Transverse colon (tissue), 4 donors: ENCODE measurements around the gene CPXM2. TPM values are rescaled to one million over a fixed set of nuclear protein-coding genes. Genes with fewer than 3 reads are reported as not detected.

Experiments
- DNase-seq: peaks from one replicate; pipeline ENCODE4 v3.0.0-alpha.2; 2019
- H3K27ac ChIP-seq, 4 donors: fragments of 200-600 bp; sonication (generic); 2 replicates each; pipeline ENCODE4 v1.5.1; 2016 to 2018; ENCODE audit warnings: inconsistent platforms in 4 of 4
- H3K27me3 ChIP-seq: fragments of 200-600 bp; sonication (generic); 2 replicates; pipeline ENCODE4 v1.5.1; 2017; ENCODE audit warnings: inconsistent platforms
- H3K36me3 ChIP-seq, 4 donors: fragments of 200-600 bp; sonication (generic); 2 replicates each; pipeline ENCODE4 v1.5.1; 2017 to 2019; ENCODE audit warnings: inconsistent platforms in 4 of 4
- H3K4me1 ChIP-seq, 4 donors: fragments of 200-600 bp; sonication (generic); 2 replicates each; pipeline ENCODE4 v1.5.1; 2017 to 2020; ENCODE audit warnings: inconsistent platforms in 4 of 4
- H3K4me3 ChIP-seq, 4 donors: fragments of 200-600 bp; sonication (generic); 1 replicate in 1 of 4; 2 replicates in 3 of 4; pipeline versions ENCODE4 v1.5.1 to v1.6.1; 2017 to 2019; ENCODE audit warnings: inconsistent platforms in 4 of 4
- H3K9me3 ChIP-seq, 2 donors: fragments of 200-600 bp; sonication (generic); 2 replicates each; pipeline ENCODE4 v1.5.1; 2017 to 2019; ENCODE audit warnings: inconsistent platforms in 2 of 2
- EP300 ChIP-seq: sonication (generic); formaldehyde crosslinking; IDR thresholded peaks from one replicate; pipeline ENCODE4 v1.6.1; 2017; ENCODE audit warnings: antibody characterized with exemption, low read depth
- POLR2A ChIP-seq: fragments of 450-650 bp; IDR thresholded peaks from one replicate; pipeline ENCODE4 v1.6.1; 2016; ENCODE audit warnings: antibody characterized with exemption, mild to moderate bottlenecking, moderate library complexity
- POLR2AphosphoS5 ChIP-seq, 3 donors: sonication (generic); formaldehyde crosslinking; IDR thresholded peaks; one replicate each; pipeline ENCODE4 v1.6.1; 2016; ENCODE audit warnings: antibody characterized with exemption in 3 of 3
- WGBS, 2 donors: methylation state at CpG; one replicate each; pipeline ENCODE4 v1.1.5; 2018; ENCODE audit warnings: low coverage in 1 of 2; 5-methylcytosine and 5-hydroxymethylcytosine counted together
- in situ Hi-C, 4 donors: fragments of 200-750 bp; cut with MboI; loops; one replicate each; pipeline versions ENCODE4 v1.15.0 to v1.15.1; 2017; ENCODE audit warnings: low sequenced_read_pairs in 3 of 4, low pct_ligation_motif_present in 1 of 4, low pct_unique_long_range_greater_than_20kb in 1 of 4
- intact Hi-C: fragments of 100-400 bp; cut with DNase I; formaldehyde crosslinking; loops from one replicate; pipeline ENCODE4 v1.15.1; 2023; ENCODE audit warnings: low total_unique reads
- total RNA-seq, 4 donors: library from RNA; depleted of rRNA; stranded (reverse); fragments of >200 nt; gene quantifications; one replicate each; pipeline ENCODE4 v1.1.0, GENCODE V29; 2016
- TF ChIP-seq, protein P1 (sequence below), 5 experiments: fragments of 200-600 bp in 3 of 5; fragments of 450-650 bp in 2 of 5; sonication (generic) in 3 of 5; IDR thresholded peaks; 1 replicate in 2 of 5; 2 replicates in 3 of 5; pipeline ENCODE4 v1.5.1; 2016 to 2017; ENCODE audit warnings: antibody characterized with exemption in 5 of 5, inconsistent platforms in 3 of 5, mild to moderate bottlenecking in 2 of 5, moderate library complexity in 1 of 5

The CPXM2 gene
- total RNA-seq, 4 donors from 2014 or later, result 7.8 to 19.1 (median 13.0) TPM

GRCh38 chr10:123784216-123784615 lies 107.4 kb downstream of the CPXM2 start:
- in situ Hi-C loops, result no loop called here
- no peaks in the 10 kb centered on the region for H3K4me1 ChIP-seq
- H3K36me3 ChIP-seq, result no peaks in the 10 kb centered on the region
- 82 to 100% methylated on average over 1 to 3 of the region's 3 CpGs for WGBS, 2 donors
- H3K27ac ChIP-seq, result no peak overlapping the region
- TF ChIP-seq POLR2A (no peak), EP300 (no peak)
- H3K27me3 ChIP-seq, result no peaks in the 10 kb centered on the region
- DNase-seq, result no peak
- peaks cover 0 to 4% of the 10 kb centered on the region in 2 donors for H3K9me3 ChIP-seq
- no peak overlapping the region for H3K4me3 ChIP-seq
- intact Hi-C loops, result no loop called here

DNA sequence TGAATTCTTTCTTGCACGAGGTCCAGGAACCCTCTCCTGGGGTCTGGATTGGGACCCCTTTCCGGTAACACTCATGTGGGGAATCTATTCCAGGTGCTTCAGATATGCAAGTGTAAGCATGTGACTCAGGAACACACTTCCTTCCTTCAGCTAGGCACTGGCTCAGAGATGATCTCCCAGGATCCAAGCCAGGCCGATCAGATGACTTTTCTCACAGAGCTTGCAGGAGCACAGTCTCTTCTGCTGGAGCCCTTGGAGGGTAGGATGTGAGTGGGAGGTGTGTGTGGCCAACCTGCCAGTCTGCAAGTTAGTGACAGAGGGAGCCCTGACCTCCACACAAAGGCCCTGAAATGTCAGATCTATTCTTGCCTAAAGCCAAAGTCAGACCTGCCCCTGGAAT lies 108.3 kb downstream of the CPXM2 start:
- no peaks in the 10 kb centered on the region for H3K27me3 ChIP-seq
- no peak overlapping the region for H3K4me3 ChIP-seq
- H3K36me3 ChIP-seq, result no peaks in the 10 kb centered on the region
- TF ChIP-seq, protein P1, sequence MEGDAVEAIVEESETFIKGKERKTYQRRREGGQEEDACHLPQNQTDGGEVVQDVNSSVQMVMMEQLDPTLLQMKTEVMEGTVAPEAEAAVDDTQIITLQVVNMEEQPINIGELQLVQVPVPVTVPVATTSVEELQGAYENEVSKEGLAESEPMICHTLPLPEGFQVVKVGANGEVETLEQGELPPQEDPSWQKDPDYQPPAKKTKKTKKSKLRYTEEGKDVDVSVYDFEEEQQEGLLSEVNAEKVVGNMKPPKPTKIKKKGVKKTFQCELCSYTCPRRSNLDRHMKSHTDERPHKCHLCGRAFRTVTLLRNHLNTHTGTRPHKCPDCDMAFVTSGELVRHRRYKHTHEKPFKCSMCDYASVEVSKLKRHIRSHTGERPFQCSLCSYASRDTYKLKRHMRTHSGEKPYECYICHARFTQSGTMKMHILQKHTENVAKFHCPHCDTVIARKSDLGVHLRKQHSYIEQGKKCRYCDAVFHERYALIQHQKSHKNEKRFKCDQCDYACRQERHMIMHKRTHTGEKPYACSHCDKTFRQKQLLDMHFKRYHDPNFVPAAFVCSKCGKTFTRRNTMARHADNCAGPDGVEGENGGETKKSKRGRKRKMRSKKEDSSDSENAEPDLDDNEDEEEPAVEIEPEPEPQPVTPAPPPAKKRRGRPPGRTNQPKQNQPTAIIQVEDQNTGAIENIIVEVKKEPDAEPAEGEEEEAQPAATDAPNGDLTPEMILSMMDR (IDR thresholded peaks at IDR 0.05), result no peak
- TF ChIP-seq POLR2A (no peak), POLR2AphosphoS5 (IDR thresholded peaks at IDR 0.05) (no peak), EP300 (no peak)
- H3K4me1 ChIP-seq, result no peaks in the 10 kb centered on the region
- in situ Hi-C loops (no loop called here), intact Hi-C loops (no loop called here)
- WGBS, 2 donors, result 63 to 83% methylated on average over 1 to 3 of the region's 3 CpGs
- no peaks in the 10 kb centered on the region for H3K9me3 ChIP-seq
- DNase-seq, result no peak
- no peak overlapping the region for H3K27ac ChIP-seq

- 60 to 78% methylated on average over 1 to 5 of the region's 5 CpGs for WGBS, 2 donors
Measured at GRCh38 chr10:123782549-123782948, 109.1 kb downstream of the CPXM2 start.

DNA sequence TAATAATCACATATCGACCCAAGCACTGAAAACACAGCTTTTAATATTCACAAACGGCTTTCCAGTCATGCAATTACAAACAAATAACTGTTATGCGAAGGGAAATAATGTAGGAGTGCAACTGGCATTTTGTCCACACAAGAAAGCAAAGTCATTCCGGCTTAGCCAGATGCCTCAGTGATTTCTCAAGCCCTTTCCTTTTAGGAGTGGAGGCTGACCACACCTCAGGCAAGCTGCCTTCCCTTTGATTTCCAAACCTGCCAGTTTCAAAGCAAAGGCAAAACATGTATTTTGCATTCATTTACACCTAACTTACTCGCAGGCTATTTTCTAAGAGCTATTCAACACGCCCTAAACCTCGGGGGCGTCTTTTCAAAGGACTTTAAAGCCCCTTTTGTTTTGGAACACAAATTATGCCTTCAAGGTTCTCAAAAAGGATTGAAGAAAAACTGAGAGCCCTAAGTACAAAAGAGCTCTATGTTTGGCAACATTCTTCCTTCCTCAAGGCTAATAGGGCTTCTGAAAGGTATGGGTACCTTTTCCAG lies 109.6 kb downstream of the CPXM2 start:
- in situ Hi-C loops, result no loop called here
- no peak for TF ChIP-seq EP300
- TF ChIP-seq POLR2A, result no peak
- TF ChIP-seq POLR2AphosphoS5 (IDR thresholded peaks at IDR 0.05), result no peak
- TF ChIP-seq, protein P1 (IDR thresholded peaks at IDR 0.05), result no peak
- Histone ChIP-seq H3K27me3 (no peaks in the 10 kb centered on the region), H3K27ac (no peak overlapping the region), H3K4me1 (peaks cover 0 to 9% (median 4%) of the 10 kb centered on the region in 4 donors), H3K36me3 (no peaks in the 10 kb centered on the region), H3K4me3 (no peak overlapping the region), H3K9me3 (no peaks in the 10 kb centered on the region)
- intact Hi-C loops, result no loop called here
- 50 to 73% methylated on average over 7 to 8 of the region's 8 CpGs for WGBS, 2 donors
- no peak for DNase-seq

More at GRCh38 chr10:123782549-123782948, 109.1 kb downstream of the CPXM2 start:
- Histone ChIP-seq H3K4me1 (peaks cover 0 to 7% (median 2%) of the 10 kb centered on the region in 4 donors), H3K9me3 (no peaks in the 10 kb centered on the region), H3K27me3 (no peaks in the 10 kb centered on the region), H3K4me3 (no peak overlapping the region), H3K36me3 (no peaks in the 10 kb centered on the region), H3K27ac (no peak overlapping the region)
- no peak for DNase-seq
- in situ Hi-C loops (no loop called here), intact Hi-C loops (no loop called here)
- TF ChIP-seq EP300 (no peak), POLR2AphosphoS5 (IDR thresholded peaks at IDR 0.05) (no peak), POLR2A (no peak)
- TF ChIP-seq, protein P1 (IDR thresholded peaks at IDR 0.05), result no peak
